ENCODE results near the gene IRAK4.

GRCh38 chr12:43733687-43734086, 25.1 kb upstream of the IRAK4 start:
- TF ChIP-seq POLR2AphosphoS5 (IDR thresholded peaks at IDR 0.05; ENCODE audit: low read depth, low read length) (no peak), POLR2A (IDR thresholded peaks at IDR 0.05; ENCODE audit: low read depth, low read length) (no peak), TAF1 (IDR thresholded peaks at IDR 0.05; ENCODE audit: low read depth, low read length) (no peak), SPI1 (IDR thresholded peaks at IDR 0.05; ENCODE audit: low read depth, low read length) (no peak), PAX5 (IDR thresholded peaks at IDR 0.05; ENCODE audit: insufficient read depth, low read length, severe bottlenecking) (no peak), POU2F2 (IDR thresholded peaks at IDR 0.05; ENCODE audit: low read depth, low read length) (no peak)

Data from GM12891 (cell line).